H1 (cell line): ENCODE data around the gene MYLK. TPM values are rescaled to one million over a fixed set of nuclear protein-coding genes. Genes with fewer than 3 reads are reported as not detected.

Experiments
- BRCA1 ChIP-seq: IDR thresholded peaks from 2 replicates; pipeline ENCODE4 v1.6.1; 2012; ENCODE audit warnings: low read depth, low read length, improper control_type of control experiment
- GABPA ChIP-seq: IDR thresholded peaks from 2 replicates; pipeline ENCODE4 v1.6.1; 2011; ENCODE audit warnings: mild to moderate bottlenecking, low read length, moderate library complexity, borderline replicate concordance; ENCODE audit not compliant: insufficient read depth
- POU5F1 ChIP-seq: IDR thresholded peaks from 2 replicates; pipeline ENCODE4 v1.6.1; 2011; ENCODE audit warnings: low read depth, mild to moderate bottlenecking, low read length, moderate library complexity
- SAP30 ChIP-seq: fragments of 300-600 bp; sonication (generic); IDR thresholded peaks from 2 replicates; pipeline ENCODE4 v1.7.1; 2012; ENCODE audit warnings: low read length, moderate library complexity, mild to moderate bottlenecking, inconsistent platforms; ENCODE audit not compliant: insufficient read depth, insufficient replicate concordance
- SIRT6 ChIP-seq: IDR thresholded peaks from one replicate; pipeline ENCODE4 v1.7.1; 2012; ENCODE audit warnings: low read length, inconsistent platforms
- polyA plus RNA-seq, 7 experiments: library from polyadenylated mRNA; depleted of rRNA in 3 of 7; stranded (reverse) in 5 of 7; unstranded in 2 of 7; fragments of >200 nt in 5 of 7; fragments of 200-250 nt in 2 of 7; gene quantifications; 1 replicate in 5 of 7; 2 replicates in 1 of 7; 4 replicates in 1 of 7; pipeline versions ENCODE4 v1.2.1 to v1.2.3, GENCODE V29; 2011 to 2013; ENCODE audit warnings: missing spikeins in 2 of 7, mixed read lengths in 2 of 7
- total RNA-seq: library from RNA; stranded (reverse); fragmentation: NEBNext Ultra II Directional; extraction: Animal tissue kit (Norgen Biotek cat#: 25700); gene quantifications from 2 replicates; pipeline ENCODE4 v1.2.1, GENCODE V29; 2021
- TF ChIP-seq, protein P1 (sequence below): fragments of 300-600 bp; sonication (generic); IDR thresholded peaks from 2 replicates; pipeline ENCODE4 v1.7.1; 2012; ENCODE audit warnings: low read length, moderate library complexity, mild to moderate bottlenecking, inconsistent platforms; ENCODE audit not compliant: insufficient replicate concordance
- TF ChIP-seq, protein P2 (sequence below): IDR thresholded peaks from 2 replicates; pipeline ENCODE4 v1.6.1; 2011; ENCODE audit warnings: low read length, improper control_type of control experiment
- TF ChIP-seq, protein P3 (sequence below): IDR thresholded peaks from 2 replicates; pipeline ENCODE4 v1.6.1; 2012; ENCODE audit warnings: low read length, inconsistent platforms

MYLK gene
- total and polyA plus RNA-seq, 2 of the 8 experiments (the other 6 are each of a cell fraction or from before 2014, with no cell fraction given) = 11.6 to 21.3 TPM

DNA sequence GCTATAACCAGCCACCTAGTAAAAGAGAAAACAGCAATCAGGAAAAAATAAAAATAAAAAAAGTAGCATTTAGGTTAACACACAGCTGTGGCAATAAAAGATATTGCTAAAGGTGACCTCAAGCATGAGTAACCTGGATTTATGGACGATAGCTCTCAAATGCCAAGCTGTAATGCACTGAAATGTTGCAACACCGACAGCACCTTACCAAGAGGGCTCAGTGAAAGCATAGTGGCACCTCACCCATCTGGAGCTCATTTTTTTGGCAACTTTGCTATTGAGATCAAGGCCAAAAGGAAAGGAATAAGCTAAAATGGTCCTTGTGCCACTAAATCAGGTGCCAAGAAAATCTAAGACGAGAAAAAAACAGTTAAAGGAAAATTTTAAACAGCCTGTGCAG, 301.8 kb downstream of the MYLK start (continued):
- TF ChIP-seq POU5F1 (no peak), BRCA1 (no peak), SAP30 (no peak), GABPA (no peak), SIRT6 (no peak)
- TF ChIP-seq, protein P1, sequence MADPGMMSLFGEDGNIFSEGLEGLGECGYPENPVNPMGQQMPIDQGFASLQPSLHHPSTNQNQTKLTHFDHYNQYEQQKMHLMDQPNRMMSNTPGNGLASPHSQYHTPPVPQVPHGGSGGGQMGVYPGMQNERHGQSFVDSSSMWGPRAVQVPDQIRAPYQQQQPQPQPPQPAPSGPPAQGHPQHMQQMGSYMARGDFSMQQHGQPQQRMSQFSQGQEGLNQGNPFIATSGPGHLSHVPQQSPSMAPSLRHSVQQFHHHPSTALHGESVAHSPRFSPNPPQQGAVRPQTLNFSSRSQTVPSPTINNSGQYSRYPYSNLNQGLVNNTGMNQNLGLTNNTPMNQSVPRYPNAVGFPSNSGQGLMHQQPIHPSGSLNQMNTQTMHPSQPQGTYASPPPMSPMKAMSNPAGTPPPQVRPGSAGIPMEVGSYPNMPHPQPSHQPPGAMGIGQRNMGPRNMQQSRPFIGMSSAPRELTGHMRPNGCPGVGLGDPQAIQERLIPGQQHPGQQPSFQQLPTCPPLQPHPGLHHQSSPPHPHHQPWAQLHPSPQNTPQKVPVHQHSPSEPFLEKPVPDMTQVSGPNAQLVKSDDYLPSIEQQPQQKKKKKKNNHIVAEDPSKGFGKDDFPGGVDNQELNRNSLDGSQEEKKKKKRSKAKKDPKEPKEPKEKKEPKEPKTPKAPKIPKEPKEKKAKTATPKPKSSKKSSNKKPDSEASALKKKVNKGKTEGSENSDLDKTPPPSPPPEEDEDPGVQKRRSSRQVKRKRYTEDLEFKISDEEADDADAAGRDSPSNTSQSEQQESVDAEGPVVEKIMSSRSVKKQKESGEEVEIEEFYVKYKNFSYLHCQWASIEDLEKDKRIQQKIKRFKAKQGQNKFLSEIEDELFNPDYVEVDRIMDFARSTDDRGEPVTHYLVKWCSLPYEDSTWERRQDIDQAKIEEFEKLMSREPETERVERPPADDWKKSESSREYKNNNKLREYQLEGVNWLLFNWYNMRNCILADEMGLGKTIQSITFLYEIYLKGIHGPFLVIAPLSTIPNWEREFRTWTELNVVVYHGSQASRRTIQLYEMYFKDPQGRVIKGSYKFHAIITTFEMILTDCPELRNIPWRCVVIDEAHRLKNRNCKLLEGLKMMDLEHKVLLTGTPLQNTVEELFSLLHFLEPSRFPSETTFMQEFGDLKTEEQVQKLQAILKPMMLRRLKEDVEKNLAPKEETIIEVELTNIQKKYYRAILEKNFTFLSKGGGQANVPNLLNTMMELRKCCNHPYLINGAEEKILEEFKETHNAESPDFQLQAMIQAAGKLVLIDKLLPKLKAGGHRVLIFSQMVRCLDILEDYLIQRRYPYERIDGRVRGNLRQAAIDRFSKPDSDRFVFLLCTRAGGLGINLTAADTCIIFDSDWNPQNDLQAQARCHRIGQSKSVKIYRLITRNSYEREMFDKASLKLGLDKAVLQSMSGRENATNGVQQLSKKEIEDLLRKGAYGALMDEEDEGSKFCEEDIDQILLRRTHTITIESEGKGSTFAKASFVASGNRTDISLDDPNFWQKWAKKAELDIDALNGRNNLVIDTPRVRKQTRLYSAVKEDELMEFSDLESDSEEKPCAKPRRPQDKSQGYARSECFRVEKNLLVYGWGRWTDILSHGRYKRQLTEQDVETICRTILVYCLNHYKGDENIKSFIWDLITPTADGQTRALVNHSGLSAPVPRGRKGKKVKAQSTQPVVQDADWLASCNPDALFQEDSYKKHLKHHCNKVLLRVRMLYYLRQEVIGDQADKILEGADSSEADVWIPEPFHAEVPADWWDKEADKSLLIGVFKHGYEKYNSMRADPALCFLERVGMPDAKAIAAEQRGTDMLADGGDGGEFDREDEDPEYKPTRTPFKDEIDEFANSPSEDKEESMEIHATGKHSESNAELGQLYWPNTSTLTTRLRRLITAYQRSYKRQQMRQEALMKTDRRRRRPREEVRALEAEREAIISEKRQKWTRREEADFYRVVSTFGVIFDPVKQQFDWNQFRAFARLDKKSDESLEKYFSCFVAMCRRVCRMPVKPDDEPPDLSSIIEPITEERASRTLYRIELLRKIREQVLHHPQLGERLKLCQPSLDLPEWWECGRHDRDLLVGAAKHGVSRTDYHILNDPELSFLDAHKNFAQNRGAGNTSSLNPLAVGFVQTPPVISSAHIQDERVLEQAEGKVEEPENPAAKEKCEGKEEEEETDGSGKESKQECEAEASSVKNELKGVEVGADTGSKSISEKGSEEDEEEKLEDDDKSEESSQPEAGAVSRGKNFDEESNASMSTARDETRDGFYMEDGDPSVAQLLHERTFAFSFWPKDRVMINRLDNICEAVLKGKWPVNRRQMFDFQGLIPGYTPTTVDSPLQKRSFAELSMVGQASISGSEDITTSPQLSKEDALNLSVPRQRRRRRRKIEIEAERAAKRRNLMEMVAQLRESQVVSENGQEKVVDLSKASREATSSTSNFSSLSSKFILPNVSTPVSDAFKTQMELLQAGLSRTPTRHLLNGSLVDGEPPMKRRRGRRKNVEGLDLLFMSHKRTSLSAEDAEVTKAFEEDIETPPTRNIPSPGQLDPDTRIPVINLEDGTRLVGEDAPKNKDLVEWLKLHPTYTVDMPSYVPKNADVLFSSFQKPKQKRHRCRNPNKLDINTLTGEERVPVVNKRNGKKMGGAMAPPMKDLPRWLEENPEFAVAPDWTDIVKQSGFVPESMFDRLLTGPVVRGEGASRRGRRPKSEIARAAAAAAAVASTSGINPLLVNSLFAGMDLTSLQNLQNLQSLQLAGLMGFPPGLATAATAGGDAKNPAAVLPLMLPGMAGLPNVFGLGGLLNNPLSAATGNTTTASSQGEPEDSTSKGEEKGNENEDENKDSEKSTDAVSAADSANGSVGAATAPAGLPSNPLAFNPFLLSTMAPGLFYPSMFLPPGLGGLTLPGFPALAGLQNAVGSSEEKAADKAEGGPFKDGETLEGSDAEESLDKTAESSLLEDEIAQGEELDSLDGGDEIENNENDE = no peak
- TF ChIP-seq, protein P2, sequence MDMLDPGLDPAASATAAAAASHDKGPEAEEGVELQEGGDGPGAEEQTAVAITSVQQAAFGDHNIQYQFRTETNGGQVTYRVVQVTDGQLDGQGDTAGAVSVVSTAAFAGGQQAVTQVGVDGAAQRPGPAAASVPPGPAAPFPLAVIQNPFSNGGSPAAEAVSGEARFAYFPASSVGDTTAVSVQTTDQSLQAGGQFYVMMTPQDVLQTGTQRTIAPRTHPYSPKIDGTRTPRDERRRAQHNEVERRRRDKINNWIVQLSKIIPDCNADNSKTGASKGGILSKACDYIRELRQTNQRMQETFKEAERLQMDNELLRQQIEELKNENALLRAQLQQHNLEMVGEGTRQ = no peak
- TF ChIP-seq, protein P3, sequence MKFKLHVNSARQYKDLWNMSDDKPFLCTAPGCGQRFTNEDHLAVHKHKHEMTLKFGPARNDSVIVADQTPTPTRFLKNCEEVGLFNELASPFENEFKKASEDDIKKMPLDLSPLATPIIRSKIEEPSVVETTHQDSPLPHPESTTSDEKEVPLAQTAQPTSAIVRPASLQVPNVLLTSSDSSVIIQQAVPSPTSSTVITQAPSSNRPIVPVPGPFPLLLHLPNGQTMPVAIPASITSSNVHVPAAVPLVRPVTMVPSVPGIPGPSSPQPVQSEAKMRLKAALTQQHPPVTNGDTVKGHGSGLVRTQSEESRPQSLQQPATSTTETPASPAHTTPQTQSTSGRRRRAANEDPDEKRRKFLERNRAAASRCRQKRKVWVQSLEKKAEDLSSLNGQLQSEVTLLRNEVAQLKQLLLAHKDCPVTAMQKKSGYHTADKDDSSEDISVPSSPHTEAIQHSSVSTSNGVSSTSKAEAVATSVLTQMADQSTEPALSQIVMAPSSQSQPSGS = no peak
